ENCODE results near the gene NCOA4.

DNA sequence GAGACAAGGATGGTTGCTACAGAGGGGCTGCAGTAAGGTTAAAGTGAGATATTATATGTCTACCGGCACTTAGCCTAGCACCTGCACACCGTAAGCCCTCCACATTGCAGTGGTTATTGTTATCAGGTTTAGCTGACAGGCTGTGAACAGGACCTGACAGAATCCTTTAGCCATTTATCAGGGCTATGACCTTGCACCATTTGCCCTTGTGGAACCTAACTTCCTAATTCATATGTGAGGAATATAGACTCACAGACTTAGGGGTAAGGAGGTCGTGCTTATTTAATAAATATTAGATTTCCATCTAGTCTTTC is 10.1 kb downstream of the NCOA4 start:
- TF ChIP-seq, protein P1, sequence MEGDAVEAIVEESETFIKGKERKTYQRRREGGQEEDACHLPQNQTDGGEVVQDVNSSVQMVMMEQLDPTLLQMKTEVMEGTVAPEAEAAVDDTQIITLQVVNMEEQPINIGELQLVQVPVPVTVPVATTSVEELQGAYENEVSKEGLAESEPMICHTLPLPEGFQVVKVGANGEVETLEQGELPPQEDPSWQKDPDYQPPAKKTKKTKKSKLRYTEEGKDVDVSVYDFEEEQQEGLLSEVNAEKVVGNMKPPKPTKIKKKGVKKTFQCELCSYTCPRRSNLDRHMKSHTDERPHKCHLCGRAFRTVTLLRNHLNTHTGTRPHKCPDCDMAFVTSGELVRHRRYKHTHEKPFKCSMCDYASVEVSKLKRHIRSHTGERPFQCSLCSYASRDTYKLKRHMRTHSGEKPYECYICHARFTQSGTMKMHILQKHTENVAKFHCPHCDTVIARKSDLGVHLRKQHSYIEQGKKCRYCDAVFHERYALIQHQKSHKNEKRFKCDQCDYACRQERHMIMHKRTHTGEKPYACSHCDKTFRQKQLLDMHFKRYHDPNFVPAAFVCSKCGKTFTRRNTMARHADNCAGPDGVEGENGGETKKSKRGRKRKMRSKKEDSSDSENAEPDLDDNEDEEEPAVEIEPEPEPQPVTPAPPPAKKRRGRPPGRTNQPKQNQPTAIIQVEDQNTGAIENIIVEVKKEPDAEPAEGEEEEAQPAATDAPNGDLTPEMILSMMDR (IDR thresholded peaks at IDR 0.05 in 4 of 5, conservative IDR thresholded peaks at IDR 0.05 in 1 of 5) = no peak
- TF ChIP-seq POLR2A (IDR thresholded peaks at IDR 0.05) = no peak

Data from gastrocnemius medialis (tissue), 4 donors.